Panc1 (cell line): Measurements from ENCODE around the gene ERMARD. TPM values are rescaled to one million over a fixed set of nuclear protein-coding genes. Genes with fewer than 3 reads are reported as not detected.

ENCODE experiments used
- ATAC-seq: fragments of 200-7000 bp; cut with Tn5 transposase; 2 replicates; pipeline ENCODE4 v1.9.1; 2020; ENCODE audit warnings: mild to moderate bottlenecking, moderate library complexity
- BruUV-seq: library from RNA; stranded (reverse); fragments of 400-500 nt; replicated peaks from 2 replicates; lab custom pipeline; 2021; lab: Mats Ljungman, UMichigan
- CTCF ChIA-PET: fragments of 300-600 bp; sonication (Branson Sonifier 250); formaldehyde crosslinking; loops from one replicate; lab custom pipeline; 2022; ENCODE audit warnings: antibody characterized with exemption; lab: Charles Lee
- POLR2A ChIA-PET: fragments of 300-600 bp; sonication (Branson Sonifier 250); formaldehyde crosslinking; loops from one replicate; lab custom pipeline; 2022; ENCODE audit warnings: antibody characterized with exemption; lab: Charles Lee
- DNase-seq: peaks from one replicate; pipeline ENCODE4 v3.0.0-alpha.2; 2010; ENCODE audit warnings: low read depth, low spot score
- H3K27ac ChIP-seq: 2 replicates; pipeline ENCODE4 v1.5.1; 2011; ENCODE audit warnings: mild to moderate bottlenecking, low read length, inconsistent platforms
- H3K27me3 ChIP-seq: fragments of 200-500 bp; sonication (Bioruptor generic); 2 replicates; pipeline ENCODE4 v1.6.0; 2014; ENCODE audit warnings: low read length, inconsistent platforms; ENCODE audit not compliant: control insufficient read depth, insufficient read depth
- H3K36me3 ChIP-seq: fragments of 200-500 bp; sonication (Bioruptor generic); 2 replicates; pipeline ENCODE4 v1.5.1; 2014; ENCODE audit warnings: inconsistent platforms, mild to moderate bottlenecking, low read length, moderate library complexity; ENCODE audit not compliant: control insufficient read depth, insufficient read depth
- H3K4me1 ChIP-seq: 2 replicates; pipeline ENCODE4 v1.5.1; 2011; ENCODE audit warnings: inconsistent platforms, mild to moderate bottlenecking, low read length, moderate library complexity; ENCODE audit not compliant: control insufficient read depth, insufficient read depth
- H3K4me3 ChIP-seq, 2 experiments: 2 replicates each; pipeline ENCODE4 v1.5.1; 2011 to 2012; ENCODE audit warnings: low read depth in 2 of 2, low read length in 2 of 2, mild to moderate bottlenecking in 2 of 2, inconsistent platforms in 1 of 2, moderate library complexity in 1 of 2
- H3K9me3 ChIP-seq: fragments of 200-500 bp; sonication (Bioruptor generic); 2 replicates; pipeline ENCODE4 v1.5.1; 2014; ENCODE audit warnings: low read depth, mild to moderate bottlenecking, inconsistent platforms, low read length, moderate library complexity; ENCODE audit not compliant: control insufficient read depth, insufficient read depth
- CTCF ChIP-seq: fragments of 450-650 bp; IDR thresholded peaks from 2 replicates; pipeline ENCODE4 v1.5.1; 2017; ENCODE audit warnings: mild to moderate bottlenecking
- POLR2AphosphoS5 ChIP-seq: IDR thresholded peaks from 2 replicates; pipeline ENCODE4 v1.6.1; 2012; ENCODE audit warnings: mild to moderate bottlenecking, low read depth, low read length, moderate library complexity
- REST ChIP-seq, 2 experiments: IDR thresholded peaks; 2 replicates each; pipeline ENCODE4 v1.6.1; 2011 to 2012; ENCODE audit warnings: low read depth in 2 of 2, control low read depth in 1 of 2, low read length in 1 of 2, mild to moderate bottlenecking in 1 of 2, moderate library complexity in 1 of 2; ENCODE audit not compliant: insufficient read depth in 1 of 2
- SIN3A ChIP-seq: IDR thresholded peaks from 2 replicates; pipeline ENCODE4 v1.6.1; 2012; ENCODE audit warnings: low read depth, mild to moderate bottlenecking, low read length, moderate library complexity, borderline replicate concordance; ENCODE audit not compliant: insufficient read depth
- TCF7L2 ChIP-seq: IDR thresholded peaks from 2 replicates; pipeline ENCODE4 v1.6.1; 2011; ENCODE audit warnings: mild to moderate bottlenecking, low read depth, low read length, inconsistent platforms
- in situ Hi-C: cut with HindIII; loops from 2 replicates; pipeline ENCODE4 v1.10.0; 2016; ENCODE audit warnings: low sequenced_read_pairs, low pct_unique_long_range_greater_than_20kb
- intact Hi-C: fragments of 100-400 bp; cut with micrococcal nuclease; formaldehyde crosslinking; loops from one replicate; pipeline ENCODE4 v1.10.0; 2022; ENCODE audit not compliant: unreplicated experiment
- total RNA-seq: library from RNA; stranded (reverse); gene quantifications from one replicate; pipeline ENCODE4 v1.2.1, GENCODE V29; 2021; ENCODE audit not compliant: unreplicated experiment

ERMARD gene
- total RNA-seq, 1 experiment from 2014 or later = 38.5 TPM

GRCh38 chr6:169820358-169820757 is 68.9 kb downstream of the ERMARD start:
- H3K4me3 ChIP-seq = no peak overlapping the region
- H3K36me3 ChIP-seq = no peaks in the 10 kb centered on the region
- intact Hi-C loops = no loop called here
- in situ Hi-C loops = no loop called here
- no peak overlapping the region for H3K27ac ChIP-seq
- ATAC-seq (no peak), DNase-seq (no peak)
- POLR2A ChIA-PET = no interaction called here
- H3K4me1 ChIP-seq = no peaks in the 10 kb centered on the region
- no peak for TF ChIP-seq POLR2AphosphoS5
- TF ChIP-seq TCF7L2 = no peak
- TF ChIP-seq REST (IDR thresholded peaks at IDR 0.05; ENCODE audit: insufficient read depth in 1 of 2, low read depth in 2 of 2, low read length in 1 of 2) = no peak
- TF ChIP-seq CTCF = no peak
- no peak for TF ChIP-seq SIN3A
- no TSS peak for BruUV-seq
- CTCF ChIA-PET = interaction anchor here (1.1 kb wide), 1 partner anchor 11 kb away, joined by 3 read pairs; no protein-coding TSS in a partner anchor
- H3K9me3 ChIP-seq = no peaks in the 10 kb centered on the region
- peaks cover 6% of the 10 kb centered on the region for H3K27me3 ChIP-seq

- no peak for ATAC-seq
- CTCF ChIA-PET = no interaction called here
- in situ Hi-C loops = no loop called here
- H3K4me1 ChIP-seq = no peaks in the 10 kb centered on the region
- no peak for DNase-seq
- H3K27ac ChIP-seq = no peak overlapping the region
- no TSS peak for BruUV-seq
- no peak overlapping the region for H3K4me3 ChIP-seq
- POLR2A ChIA-PET = no interaction called here
- no peaks in the 10 kb centered on the region for H3K36me3 ChIP-seq
- intact Hi-C loops = no loop called here
- H3K9me3 ChIP-seq = no peaks in the 10 kb centered on the region
- H3K27me3 ChIP-seq = peaks cover 2% of the 10 kb centered on the region; the same call in 1 of the 2 replicates
- TF ChIP-seq REST (IDR thresholded peaks at IDR 0.05; ENCODE audit: insufficient read depth in 1 of 2, low read depth in 2 of 2, low read length in 1 of 2) (no peak), SIN3A (no peak)
Observed at GRCh38 chr6:169824021-169824420, 72.6 kb downstream of the ERMARD start.
